Ramos (cell line): ENCODE measurements around the gene FUBP1.
"Not testable (repeated sequence)": the region's sequence is repeated elsewhere in the genome, so short reads cannot be mapped to it uniquely, and the experiment has no call there.

Experiments used
- in situ Hi-C: fragments of 300-500 bp; cut with MboI; formaldehyde crosslinking; loops from one replicate; pipeline ENCODE4 v1.14.3; 2022; ENCODE audit warnings: low sequenced_read_pairs; ENCODE audit not compliant: unreplicated experiment

FUBP1 gene

DNA sequence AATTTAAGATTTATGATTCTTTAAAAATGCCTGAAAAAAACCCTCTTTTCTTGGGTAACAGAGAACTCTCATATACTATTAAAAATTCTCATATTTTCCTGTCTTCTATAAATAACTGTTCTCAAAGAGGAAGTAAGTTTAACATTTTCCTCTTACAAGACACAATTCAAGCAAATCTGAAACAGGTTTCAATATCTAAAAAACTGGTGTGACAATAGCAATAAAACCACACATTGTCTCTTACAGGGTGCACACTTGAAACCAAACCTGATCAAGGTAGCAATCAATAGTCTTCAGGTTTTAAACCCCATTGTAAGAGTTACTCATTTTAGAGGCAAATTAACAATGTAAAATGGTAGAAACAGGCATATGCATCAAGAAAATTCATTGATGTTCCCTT, 28.0 kb downstream of the FUBP1 start:
- in situ Hi-C loops, result no loop called here

DNA sequence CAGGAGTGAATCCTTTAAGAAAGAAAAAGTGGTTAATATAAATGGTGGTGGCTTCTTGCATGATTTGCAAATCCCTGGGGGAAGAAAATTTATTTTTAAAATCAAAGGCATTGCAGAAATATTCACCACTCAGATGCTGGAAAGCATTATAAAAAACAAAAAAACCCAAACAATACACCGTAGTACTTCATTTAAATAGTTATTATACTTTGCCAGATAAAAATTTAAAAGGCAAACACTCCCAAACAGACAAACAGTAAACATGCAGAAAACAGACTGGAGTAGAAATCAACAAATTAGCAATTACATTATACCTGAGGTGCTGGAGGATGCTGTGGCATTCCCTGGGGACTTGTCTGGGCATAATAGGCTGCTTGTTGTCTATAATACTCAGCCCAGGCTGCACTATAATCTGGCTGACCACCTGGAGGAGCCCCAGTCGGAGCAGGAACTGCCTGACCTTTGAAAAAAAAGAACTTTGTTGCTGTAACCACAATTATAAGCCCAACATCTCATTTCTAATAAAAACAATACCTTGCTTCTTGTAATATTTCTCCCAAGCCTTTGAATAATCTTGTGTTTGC, 29.9 kb downstream of the FUBP1 start:
- in situ Hi-C loops, result no loop called here

DNA sequence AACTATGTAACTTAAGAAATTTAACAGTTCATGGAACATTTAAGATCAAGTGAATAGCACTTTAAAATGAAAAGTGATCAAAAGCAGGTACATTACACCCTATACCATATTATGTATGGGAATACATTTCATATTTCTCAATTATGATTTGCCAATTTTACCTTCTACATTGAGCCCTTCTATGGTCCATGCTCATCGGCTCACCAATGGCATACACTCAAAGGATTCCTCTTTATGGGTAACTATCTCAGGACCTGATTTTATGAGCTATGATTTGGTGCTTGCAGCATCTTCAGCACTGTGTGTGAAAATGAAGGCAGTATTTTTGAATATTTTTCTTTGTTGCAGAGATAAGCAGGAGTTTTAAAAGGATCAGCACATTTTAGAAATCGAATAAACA, 33.5 kb downstream of the FUBP1 start:
- in situ Hi-C loops, result no loop called here

DNA sequence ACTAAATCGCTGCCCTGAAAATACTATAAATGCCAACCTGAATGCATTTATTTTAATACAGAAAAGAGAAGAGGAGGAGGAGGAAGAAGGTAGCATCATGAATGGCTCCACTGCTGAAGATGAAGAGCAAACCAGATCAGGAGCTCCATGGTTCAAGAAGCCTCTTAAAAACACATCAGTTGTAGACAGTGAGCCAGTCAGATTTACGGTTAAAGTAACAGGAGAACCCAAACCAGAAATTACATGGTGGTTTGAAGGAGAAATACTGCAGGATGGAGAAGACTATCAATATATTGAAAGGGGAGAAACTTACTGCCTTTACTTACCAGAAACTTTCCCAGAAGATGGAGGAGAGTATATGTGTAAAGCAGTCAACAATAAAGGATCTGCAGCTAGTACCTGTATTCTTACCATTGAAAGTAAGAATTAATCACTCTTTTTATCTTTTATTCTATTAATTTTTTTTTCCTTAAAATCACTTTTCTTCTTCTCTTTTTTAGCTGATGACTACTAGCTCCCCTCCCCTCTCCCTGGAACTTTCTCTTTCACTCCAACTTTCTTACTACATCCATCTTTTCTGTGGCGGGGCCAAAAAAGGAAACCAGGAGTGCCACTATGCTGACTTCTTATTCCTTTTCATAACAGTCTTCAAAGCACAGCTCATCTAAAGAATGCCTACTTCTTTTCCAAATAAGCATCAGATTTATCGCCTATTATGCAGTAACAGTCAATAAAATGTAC, 36.3 kb downstream of the FUBP1 start:
- in situ Hi-C loops, result no loop called here

DNA sequence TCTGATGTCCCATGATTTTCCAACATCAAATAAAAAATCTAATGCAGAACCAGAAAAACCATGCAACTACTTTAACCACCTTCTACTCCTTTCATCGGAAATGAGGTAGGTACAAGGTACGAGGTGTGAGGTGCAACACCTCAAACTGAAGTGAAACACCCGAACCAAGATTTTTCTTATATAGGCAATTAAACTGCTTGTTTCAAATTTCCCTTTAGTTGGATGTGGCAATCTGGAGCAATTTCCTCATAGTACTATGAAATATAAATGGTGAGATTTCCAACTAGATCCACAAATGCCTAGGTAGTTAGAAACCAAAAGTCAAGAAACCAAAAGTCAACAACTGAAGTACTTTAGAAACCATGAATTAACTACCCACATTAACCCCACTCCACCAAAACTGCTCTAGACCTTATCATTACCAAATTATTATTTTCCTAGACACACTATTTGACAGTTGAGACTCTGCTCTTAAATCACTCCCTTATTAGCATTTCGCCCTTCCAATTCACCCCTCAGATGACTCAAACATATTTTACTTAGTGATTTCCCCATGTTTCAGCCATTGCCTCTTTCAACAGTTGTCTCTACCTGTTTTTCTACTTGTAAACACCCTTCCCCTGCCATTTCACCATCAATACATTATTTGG, 37.8 kb downstream of the FUBP1 start:
- in situ Hi-C loops, result no loop called here

DNA sequence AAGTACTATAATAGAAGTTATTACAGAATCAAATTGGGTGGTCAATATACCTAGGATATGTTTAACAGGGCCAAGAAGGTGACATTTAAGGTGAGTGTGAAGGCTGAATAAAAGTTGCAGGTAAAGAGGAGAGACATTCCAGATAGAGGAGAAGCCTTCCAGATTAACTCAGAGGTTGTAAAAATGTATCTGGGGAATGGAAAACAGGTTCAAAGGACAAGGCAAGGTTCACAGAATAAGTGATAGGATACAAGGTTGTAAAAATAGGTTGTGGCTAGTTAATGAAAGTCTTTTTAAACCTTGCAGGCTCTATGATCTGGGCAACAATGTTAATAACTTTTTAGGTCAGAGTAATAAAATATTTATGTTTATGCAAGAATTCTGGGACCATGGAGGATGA, 40.2 kb downstream of the FUBP1 start:
- in situ Hi-C loops, result no loop called here

DNA sequence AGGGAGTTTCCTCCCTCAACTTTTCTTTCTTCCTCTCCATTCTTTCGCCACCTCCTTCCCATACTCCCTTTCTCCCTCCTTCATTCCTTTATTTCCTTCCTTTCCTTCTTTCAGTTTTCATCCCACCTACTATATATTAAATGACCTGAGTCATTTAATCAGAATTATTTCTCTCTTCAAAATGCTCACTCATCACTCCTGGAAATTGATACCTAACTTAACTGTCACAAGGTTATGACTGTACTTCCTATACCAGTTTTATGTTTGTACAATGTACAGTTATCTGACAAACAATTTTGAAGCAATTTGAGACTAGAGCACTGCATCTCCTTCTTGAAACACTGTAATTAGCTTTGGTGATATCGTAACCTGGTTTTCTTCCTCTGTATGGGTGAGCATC, 49.1 kb downstream of the FUBP1 start:
- in situ Hi-C loops, result no loop called here

DNA sequence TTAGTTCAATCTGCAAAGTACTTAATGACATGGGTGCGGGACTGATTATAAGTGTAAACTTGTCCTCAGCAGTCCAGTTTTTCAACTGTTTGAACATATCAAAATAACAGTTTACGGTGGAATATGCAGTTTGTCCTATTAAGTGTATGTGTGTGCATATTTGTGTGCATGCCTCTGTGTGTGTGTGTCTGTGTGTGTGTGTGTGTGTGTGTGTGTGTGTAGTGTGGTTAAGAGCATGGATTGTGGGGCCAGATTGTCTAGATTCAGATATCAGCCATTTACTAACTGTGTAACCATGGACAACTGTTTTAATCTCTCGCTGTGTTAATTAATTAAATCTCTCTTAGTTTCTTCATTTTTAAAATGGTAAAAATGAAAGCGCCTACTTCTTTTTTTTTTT, 51.5 kb downstream of the FUBP1 start:
- in situ Hi-C loops, result no loop called here

DNA sequence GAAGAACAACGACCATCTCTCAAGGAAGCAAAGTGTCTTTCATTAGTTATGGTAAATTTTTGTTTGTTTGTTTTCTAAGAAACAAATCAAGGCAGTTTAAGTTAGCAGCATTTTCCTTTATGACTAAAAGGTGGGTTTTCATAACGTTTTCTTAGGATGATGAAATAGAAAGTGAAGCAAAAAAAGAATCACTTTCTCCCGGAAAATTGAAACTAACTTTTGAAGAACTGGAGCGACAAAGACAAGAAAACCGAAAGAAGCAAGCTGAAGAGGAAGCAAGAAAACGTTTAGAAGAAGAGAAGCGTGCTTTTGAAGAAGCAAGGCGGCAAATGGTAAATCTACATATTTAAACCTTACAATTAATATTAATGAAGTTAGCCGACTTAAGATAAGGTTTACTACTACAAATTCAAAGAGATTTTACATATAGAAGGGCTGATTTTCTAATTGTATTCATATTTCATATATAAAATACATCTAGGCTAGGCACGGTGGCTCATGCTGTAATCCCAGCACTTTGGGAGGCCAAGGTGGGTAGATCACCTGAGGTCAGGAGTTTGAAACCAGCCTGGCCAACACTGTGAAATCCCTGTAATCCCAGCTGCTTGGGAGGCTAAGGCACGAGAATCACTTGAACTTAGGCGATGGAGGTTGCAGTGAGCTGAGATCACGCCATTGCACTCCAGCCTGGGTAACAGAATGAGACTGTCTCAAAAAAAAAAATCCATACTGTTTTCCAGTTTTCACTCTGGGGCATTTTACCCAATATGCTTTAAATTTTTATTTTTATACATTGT, 52.1 kb downstream of the FUBP1 start:
- in situ Hi-C loops, result no loop called here

DNA sequence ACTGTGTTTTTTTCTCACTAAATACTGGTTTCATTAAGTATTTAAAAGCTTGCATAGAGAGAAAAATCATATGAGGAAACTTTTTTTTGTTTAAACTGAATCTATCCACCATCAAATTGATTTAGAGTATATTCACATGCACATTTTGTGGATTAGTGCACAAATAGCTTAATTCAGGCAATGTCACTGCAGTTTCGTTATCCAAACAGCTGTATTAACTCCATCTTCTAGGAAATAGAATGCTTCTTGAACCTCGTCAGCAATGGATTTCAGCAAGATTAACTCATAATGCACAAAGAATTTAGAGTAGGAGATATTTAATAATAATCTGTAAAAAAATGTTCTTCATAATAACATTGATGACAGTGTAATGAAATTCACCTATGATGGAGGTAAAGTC, 52.9 kb downstream of the FUBP1 start:
- in situ Hi-C loops, result no loop called here

DNA sequence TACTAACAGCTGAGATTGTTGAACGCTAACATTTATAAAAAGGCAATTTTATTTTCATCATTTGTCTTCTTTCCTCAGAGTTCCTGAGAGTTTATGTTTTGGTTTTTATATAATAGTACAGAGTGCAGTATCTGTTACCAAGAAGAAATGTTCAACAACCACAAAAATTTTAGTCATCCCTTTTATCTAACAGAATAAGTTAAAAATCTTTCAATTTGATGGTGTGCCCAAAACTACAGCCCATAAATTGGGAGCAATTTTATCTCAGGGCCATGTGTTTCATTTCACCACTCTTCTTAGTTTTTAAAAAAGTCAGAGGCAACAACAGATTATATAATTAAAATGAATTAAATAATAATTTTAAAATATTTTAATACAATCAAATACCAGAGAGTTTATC, 53.4 kb downstream of the FUBP1 start:
- in situ Hi-C loops, result no loop called here

DNA sequence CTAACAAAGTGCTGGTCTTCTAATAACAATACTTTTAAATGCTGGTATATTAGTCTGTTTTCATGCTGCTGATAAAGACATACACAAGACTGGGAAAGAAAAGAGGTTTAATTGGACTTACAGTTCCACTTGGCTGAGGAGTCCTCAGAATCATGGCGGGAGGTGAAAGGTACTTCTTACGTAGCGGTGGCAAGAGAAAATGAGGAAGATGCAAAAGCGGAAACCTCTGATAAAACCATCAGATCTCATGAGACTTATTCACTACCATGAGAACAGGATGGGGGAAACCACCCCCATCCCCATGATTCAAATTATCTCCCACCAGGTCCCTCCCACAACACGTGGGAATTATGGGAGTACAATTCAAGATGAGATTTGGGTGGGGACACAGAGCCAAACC, 60.0 kb downstream of the FUBP1 start:
- in situ Hi-C loops, result not testable (repeated sequence)

DNA sequence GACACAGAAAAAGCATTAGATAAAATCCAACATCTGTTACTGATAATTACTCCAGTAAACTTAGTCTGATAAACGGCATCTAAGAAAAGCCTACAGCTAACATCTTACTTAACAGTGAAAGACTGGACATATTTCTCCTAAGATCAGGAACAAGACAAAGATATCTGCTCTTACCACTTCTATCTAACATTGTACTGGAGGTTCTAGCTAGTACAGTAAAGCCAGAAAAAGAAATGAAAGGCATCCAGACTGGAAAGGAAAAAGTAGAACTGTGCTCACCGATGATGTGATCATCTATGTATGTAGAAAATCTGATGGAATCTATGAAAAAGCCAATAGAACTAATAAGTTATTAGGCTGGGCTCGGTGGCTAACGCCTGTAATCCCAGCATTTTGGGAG, 68.8 kb downstream of the FUBP1 start:
- in situ Hi-C loops, result no loop called here

DNA sequence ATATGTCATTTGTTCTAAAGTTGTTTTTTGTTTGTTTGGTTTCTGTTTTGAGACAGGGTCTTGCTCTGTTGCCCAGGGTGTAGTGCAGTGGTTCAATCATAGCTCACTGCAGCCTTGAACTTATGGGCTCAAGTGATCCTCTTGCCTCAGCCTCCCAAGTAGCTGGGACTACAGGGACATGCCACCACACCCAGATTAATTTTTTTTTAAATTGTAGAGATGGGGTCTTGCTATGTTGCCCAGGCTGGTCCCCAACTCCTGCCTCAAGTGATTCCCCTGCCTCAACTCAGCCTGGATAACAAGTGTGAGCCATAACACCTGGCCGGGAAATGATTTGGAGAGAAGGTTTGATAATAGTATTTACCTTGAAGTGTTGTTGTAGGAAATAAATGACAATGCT, 72.2 kb downstream of the FUBP1 start:
- in situ Hi-C loops, result no loop called here

DNA sequence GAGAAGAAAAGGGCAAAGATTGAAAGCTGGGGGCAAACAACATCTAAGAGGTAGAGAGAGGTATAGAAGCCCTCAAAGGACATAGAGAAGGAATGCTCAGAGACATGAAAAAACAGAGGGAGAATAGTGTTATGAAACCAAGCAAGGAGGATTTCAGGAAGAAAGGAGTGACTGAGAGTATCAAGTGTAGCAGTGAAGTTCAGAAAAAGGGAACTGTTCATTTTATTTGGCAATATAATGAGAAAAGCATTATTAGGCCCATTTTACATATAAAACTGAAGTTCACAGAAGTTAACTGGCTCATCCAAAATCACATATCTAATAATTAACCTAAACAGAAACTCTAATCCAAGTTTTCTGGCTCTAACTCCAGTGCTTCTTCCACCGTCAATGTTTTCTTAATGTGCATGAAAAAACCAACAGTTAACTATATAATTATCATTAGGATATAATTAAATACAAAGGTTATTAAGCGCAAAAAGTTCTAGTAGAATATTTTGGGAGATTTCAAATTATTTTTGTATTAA, 72.8 kb downstream of the FUBP1 start:
- in situ Hi-C loops, result no loop called here

DNA sequence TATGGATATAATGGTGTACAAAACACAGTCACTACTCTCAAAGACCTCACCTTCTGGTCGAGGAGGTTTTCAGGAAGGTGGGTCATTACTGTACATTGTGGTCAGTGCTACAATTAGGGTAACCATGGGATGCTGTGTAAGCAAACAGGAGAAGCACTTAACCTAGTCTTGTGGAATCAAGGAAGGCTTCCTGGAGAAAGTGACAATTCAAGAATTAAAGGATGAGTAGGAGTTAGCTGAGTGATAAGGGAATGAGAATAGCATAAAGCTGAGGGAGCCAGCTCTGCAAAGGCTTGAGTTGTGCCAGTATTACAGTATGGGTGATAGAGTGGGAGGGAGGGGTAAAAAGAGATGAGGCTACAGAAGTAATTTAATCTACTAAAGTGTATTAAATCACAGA, 73.3 kb downstream of the FUBP1 start:
- in situ Hi-C loops, result no loop called here

DNA sequence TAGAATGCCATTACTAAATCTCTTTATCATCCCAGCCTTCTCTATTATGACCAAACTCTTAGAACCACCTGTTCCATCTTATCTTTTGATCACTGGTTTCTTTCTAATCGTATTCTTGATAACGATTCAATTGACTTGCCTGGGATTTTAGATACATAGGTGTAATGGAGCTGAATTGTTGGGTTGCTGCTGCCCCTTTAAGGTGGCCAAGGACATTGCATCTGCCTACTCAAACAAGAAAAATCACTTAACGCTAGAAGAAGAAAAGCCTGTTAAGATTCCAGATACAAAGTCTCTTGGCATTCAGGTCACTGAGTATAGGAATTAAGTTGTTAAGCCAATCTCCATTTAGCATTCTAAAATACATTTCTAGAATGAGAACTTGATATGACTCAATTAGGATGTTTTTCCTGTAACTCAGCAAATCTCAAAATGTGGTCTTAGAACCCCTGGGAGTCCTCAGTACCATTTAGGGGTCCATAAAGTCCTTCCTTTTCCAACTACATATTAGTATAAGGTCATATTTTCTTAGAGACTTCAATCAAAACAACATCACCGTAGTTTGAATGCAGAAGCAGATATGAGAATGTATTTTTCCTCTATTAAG, 78.1 kb downstream of the FUBP1 start:
- in situ Hi-C loops, result no loop called here

DNA sequence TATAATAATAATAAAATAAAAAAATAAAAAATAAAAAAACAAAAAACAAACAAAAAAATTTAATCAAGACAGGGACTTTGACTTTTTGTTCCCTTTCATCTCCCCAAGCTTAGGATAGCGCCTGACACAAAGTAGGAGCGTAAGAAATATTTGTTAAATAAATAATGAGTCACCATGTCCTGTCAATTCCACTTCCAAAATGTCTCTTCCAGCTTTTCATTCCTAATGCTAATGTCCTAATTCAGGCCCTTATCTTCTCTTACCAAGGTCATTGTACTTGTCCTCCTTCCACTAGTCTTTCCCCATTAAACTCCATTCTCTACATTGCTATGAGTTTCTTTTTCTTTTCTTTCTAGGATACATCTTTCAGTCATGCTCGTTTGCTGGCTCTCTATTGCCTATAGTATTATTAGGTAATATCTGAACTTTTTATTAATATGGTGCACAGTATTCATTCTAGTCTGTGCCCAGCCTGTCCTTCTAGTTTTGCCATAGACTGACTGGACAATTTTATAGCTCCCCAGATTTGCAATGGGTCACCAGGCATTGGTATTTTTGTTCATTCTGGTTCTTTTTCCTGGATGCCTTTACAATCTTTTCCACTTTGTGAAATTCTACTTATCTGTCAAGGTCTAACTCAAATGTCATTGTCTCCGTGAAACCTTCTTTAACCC, 79.1 kb downstream of the FUBP1 start:
- in situ Hi-C loops, result no loop called here
